Gastroesophageal sphincter (tissue), 4 donors: ENCODE results near the gene FAM43A. TPM values are rescaled to one million over a fixed set of nuclear protein-coding genes. Genes with fewer than 3 reads are reported as not detected.

ENCODE experiments used
- ATAC-seq: fragments of 150-250 bp; one replicate; pipeline ENCODE4 v1.9.1; 2016; ENCODE audit warnings: mild to moderate bottlenecking, moderate library complexity
- H3K27ac ChIP-seq, 4 donors: fragments of 200-600 bp; sonication (generic) in 3 of 4; 1 replicate in 3 of 4; 2 replicates in 1 of 4; pipeline ENCODE4 v1.5.1; 2016 to 2019
- H3K27me3 ChIP-seq: fragments of 200-600 bp; sonication (generic); one replicate; pipeline ENCODE4 v1.5.1; 2019
- H3K36me3 ChIP-seq, 2 donors: fragments of 200-600 bp; sonication (generic); one replicate each; pipeline ENCODE4 v1.5.1; 2019; ENCODE audit warnings: control low read depth in 1 of 2
- H3K4me1 ChIP-seq, 3 donors: fragments of 200-600 bp; sonication (generic); 1 replicate in 2 of 3; 2 replicates in 1 of 3; pipeline ENCODE4 v1.5.1; 2016 to 2019; ENCODE audit warnings: control low read depth in 2 of 3
- H3K4me3 ChIP-seq, 2 donors: fragments of 200-600 bp; sonication (generic); one replicate each; pipeline ENCODE4 v1.5.1; 2019; ENCODE audit warnings: mild to moderate bottlenecking in 1 of 2, moderate library complexity in 1 of 2
- H3K9me3 ChIP-seq, 3 donors: fragments of 200-600 bp; sonication (generic); one replicate each; pipeline ENCODE4 v1.5.1; 2017 to 2019; ENCODE audit warnings: control low read depth in 2 of 3
- EP300 ChIP-seq: sonication (generic); formaldehyde crosslinking; IDR thresholded peaks from one replicate; pipeline ENCODE4 v1.6.1; 2017; ENCODE audit warnings: antibody characterized with exemption, mild to moderate bottlenecking
- POLR2A ChIP-seq, 2 donors: fragments of 450-650 bp; IDR thresholded peaks; one replicate each; pipeline ENCODE4 v1.6.1; 2017; ENCODE audit warnings: antibody characterized with exemption in 2 of 2, mild to moderate bottlenecking in 2 of 2, moderate library complexity in 1 of 2
- POLR2AphosphoS5 ChIP-seq: sonication (generic); formaldehyde crosslinking; IDR thresholded peaks from one replicate; pipeline ENCODE4 v1.6.1; 2017; ENCODE audit warnings: antibody characterized with exemption
- WGBS, 2 donors: methylation state at CpG; one replicate each; pipeline ENCODE4 v1.1.5; 2018; ENCODE audit warnings: low coverage in 1 of 2; 5-methylcytosine and 5-hydroxymethylcytosine counted together
- total RNA-seq, 4 donors: library from RNA; depleted of rRNA; stranded (reverse); fragments of >200 nt; gene quantifications; one replicate each; pipeline ENCODE4 v1.1.0, GENCODE V29; 2016
- TF ChIP-seq, protein P1 (sequence below), 4 experiments: fragments of 200-600 bp in 2 of 4; fragments of 450-650 bp in 2 of 4; sonication (generic) in 1 of 4; IDR thresholded peaks; one replicate each; pipeline ENCODE4 v1.5.1; 2017 to 2019; ENCODE audit warnings: antibody characterized with exemption in 4 of 4, mild to moderate bottlenecking in 2 of 4, moderate library complexity in 2 of 4

The FAM43A gene
- total RNA-seq, 4 donors from 2014 or later, result 15.9 to 36.3 (median 23.8) TPM

DNA sequence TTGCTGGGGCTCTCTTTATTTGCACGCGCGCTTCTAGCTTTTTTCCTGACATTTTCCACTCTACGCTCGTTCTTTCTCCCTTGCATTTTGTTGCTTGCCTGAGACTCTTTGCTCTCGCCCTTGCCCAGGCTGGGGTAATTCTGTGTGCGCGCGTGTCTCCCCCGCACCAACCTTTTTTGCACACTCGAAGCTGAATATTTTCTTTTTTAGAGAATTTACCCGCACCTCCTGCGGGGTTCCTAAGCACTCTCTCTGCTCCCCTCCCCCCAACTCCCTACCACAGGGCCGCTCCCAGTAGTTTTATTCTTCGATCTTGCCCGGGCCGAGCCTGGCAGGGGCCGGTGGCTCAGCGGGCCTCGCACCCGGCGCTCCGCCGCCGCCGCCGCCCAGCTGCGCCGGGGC lies 732 bp downstream of the FAM43A start:
- H3K27ac ChIP-seq, result peak overlapping the region; percentile 62 to 87 (median 86)
- H3K9me3 ChIP-seq, result no peaks in the 10 kb centered on the region
- 0% methylated on average over 2 to 11 of the region's 29 CpGs for WGBS, 2 donors
- ATAC-seq, result no peak
- H3K4me3 ChIP-seq, result peak overlapping the region; percentile 76 to 84
- H3K27me3 ChIP-seq, result no peaks in the 10 kb centered on the region
- TF ChIP-seq POLR2A (IDR thresholded peaks at IDR 0.05) (no peak), POLR2AphosphoS5 (no peak), EP300 (no peak)
- TF ChIP-seq, protein P1, sequence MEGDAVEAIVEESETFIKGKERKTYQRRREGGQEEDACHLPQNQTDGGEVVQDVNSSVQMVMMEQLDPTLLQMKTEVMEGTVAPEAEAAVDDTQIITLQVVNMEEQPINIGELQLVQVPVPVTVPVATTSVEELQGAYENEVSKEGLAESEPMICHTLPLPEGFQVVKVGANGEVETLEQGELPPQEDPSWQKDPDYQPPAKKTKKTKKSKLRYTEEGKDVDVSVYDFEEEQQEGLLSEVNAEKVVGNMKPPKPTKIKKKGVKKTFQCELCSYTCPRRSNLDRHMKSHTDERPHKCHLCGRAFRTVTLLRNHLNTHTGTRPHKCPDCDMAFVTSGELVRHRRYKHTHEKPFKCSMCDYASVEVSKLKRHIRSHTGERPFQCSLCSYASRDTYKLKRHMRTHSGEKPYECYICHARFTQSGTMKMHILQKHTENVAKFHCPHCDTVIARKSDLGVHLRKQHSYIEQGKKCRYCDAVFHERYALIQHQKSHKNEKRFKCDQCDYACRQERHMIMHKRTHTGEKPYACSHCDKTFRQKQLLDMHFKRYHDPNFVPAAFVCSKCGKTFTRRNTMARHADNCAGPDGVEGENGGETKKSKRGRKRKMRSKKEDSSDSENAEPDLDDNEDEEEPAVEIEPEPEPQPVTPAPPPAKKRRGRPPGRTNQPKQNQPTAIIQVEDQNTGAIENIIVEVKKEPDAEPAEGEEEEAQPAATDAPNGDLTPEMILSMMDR (IDR thresholded peaks at IDR 0.05), result no peak
- peaks cover 0 to 62% (median 22%) of the 10 kb centered on the region in 3 donors for H3K4me1 ChIP-seq
- no peaks in the 10 kb centered on the region for H3K36me3 ChIP-seq

DNA sequence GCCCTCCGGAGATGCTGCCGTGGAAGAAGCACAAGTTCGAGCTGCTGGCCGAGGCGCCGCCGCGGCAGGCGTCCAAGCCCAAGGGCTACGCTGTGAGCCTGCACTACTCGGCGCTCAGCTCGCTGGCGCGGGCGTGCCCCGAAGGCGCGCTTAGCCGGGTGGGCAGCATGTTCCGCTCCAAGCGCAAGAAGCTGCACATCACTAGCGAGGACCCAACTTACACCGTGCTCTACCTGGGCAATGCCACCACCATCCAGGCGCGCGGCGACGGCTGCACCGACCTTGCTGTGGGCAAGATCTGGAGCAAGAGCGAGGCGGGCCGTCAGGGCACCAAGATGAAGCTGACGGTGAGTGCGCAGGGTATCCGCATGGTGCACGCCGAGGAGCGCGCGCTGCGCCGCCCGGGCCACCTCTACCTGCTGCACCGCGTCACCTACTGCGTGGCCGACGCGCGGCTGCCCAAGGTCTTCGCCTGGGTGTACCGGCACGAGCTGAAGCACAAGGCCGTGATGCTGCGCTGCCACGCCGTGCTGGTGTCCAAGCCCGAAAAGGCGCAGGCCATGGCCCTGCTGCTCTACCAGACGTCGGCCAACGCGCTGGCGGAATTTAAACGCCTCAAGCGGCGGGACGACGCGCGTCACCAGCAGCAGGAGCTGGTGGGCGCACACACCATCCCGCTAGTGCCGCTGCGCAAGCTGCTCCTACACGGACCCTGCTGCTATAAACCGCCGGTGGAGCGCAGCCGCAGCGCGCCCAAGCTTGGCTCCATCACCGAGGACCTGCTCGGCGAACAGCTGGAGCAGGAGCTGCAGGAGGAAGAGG lies 1.3 kb downstream of the FAM43A start:
- peak overlapping the region in 3 of 4 donors; percentile 86 to 87 (median 86) for H3K27ac ChIP-seq
- no peak for ATAC-seq
- WGBS, 2 donors, result no CpG with 5 or more reads among the region's 86 CpGs

DNA sequence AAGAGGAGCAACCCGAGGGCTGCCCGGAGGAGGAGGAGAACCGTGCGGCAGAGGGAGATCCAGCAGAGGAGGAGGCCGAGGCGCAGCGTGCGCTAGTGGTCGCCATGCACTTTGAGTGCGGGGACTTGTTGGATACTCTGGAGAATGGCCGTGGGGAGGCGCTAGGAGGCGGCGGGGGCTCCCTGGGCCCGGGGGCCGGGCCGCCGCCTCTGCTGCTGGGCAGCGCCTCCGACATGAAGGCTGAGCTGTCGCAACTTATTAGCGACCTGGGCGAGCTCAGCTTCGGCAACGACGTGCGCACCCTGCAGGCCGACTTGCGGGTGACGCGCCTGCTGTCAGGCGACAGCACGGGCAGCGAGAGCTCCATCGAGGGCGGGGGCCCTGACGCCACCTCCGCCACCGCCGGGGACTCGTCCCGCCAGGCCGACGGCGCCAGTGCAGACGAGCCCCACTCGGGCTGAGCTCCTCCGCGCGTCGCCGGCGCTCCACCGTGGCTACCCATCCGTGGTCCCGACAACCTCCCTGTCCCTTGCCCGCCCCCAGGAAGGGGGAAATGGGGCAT lies 2.0 kb downstream of the FAM43A start:
- ATAC-seq, result peak; percentile 52

More for the DNA sequence above, 1.3 kb downstream of the FAM43A start:
- Histone ChIP-seq H3K4me1 (peaks cover 0 to 65% (median 22%) of the 10 kb centered on the region in 3 donors), H3K4me3 (peak overlapping the region; percentile 76 to 84), H3K36me3 (no peaks in the 10 kb centered on the region), H3K9me3 (no peaks in the 10 kb centered on the region), H3K27me3 (no peaks in the 10 kb centered on the region)
- TF ChIP-seq POLR2AphosphoS5, result no peak

DNA sequence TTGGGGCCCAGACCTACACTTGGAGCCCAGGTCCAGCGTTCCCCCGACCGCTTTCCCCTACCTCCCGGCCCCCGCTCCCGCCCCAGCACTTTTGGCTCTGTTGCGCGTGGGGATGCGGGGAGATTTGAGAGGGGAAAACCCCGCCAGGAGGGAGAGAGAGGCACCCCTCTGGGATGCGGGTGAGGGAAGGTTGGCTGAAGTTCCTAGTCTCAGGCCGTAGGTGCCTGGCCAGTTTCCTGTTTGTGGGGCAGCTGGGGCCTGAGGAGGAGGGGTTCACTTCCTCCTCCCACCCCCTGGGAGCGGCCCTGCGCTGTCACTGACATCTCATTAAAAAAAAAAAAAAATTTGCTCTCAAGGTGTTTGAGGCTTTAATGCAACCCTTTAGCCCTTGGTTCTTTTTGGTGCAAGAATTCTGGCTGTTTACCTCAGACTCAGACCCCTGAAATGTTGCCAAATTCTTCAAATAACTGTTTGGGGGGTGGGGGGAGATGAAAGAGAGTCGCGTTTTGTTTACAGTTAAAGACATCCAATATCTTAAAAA lies 2.6 kb downstream of the FAM43A start:
- Histone ChIP-seq H3K9me3 (no peaks in the 10 kb centered on the region), H3K27me3 (no peaks in the 10 kb centered on the region), H3K36me3 (no peaks in the 10 kb centered on the region), H3K4me3 (peak overlapping the region; percentile 76 to 84), H3K27ac (peak overlapping the region; percentile 55 to 87 (median 86)), H3K4me1 (peaks cover 0 to 55% (median 17%) of the 10 kb centered on the region in 3 donors)
- TF ChIP-seq, protein P1 (IDR thresholded peaks at IDR 0.05), result no peak
- TF ChIP-seq POLR2AphosphoS5, result no peak
- no peak for TF ChIP-seq POLR2A (IDR thresholded peaks at IDR 0.05)
- no peak for ATAC-seq
- 13 to 18% methylated on average over 3 to 4 of the region's 16 CpGs for WGBS, 2 donors

More for the DNA sequence above, 2.0 kb downstream of the FAM43A start:
- no peaks in the 10 kb centered on the region for H3K9me3 ChIP-seq
- H3K27ac ChIP-seq, result peak overlapping the region; percentile 55 to 87 (median 86)
- no peaks in the 10 kb centered on the region for H3K27me3 ChIP-seq
- peaks cover 0 to 61% (median 22%) of the 10 kb centered on the region in 3 donors for H3K4me1 ChIP-seq
- WGBS, 2 donors, result 4% methylated on average over 16 of the region's 57 CpGs; no CpG with 5 or more reads in 1 of the 2 donors
- peak overlapping the region; percentile 76 to 84 for H3K4me3 ChIP-seq
- H3K36me3 ChIP-seq, result no peaks in the 10 kb centered on the region
- TF ChIP-seq POLR2AphosphoS5 (peak; percentile 48), EP300 (no peak), POLR2A (IDR thresholded peaks at IDR 0.05) (peak in 1 of 2 donors; percentile 10)
- TF ChIP-seq, protein P1 (IDR thresholded peaks at IDR 0.05), result peak in 3 of 4 experiments; percentile 23 to 60 (median 45)

DNA sequence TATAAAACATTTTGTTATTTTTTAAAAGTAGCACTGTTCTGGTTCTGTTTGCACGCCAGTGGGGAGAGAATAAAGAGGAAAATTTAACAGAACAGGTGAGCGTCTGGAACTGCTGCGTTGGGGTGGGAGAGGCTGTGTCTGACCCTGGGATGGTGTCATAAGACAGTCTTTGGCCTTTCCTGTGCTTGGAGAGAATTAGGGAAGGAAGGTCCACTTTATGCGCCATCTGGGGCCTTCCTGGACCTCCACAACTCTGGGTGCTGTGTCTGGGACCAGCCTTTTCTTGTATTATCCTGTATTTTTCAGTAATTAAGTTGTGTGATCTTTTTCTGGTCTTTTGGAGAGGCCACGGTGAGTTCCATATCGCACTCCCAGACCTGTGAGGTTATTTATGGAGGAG lies 3.3 kb downstream of the FAM43A start:
- peak overlapping the region in 1 of 2 donors; percentile 76 for H3K4me3 ChIP-seq
- no peaks in the 10 kb centered on the region for H3K9me3 ChIP-seq
- 65 to 84% methylated on average over 6 of the region's 6 CpGs for WGBS, 2 donors
- H3K4me1 ChIP-seq, result peaks cover 0 to 54% (median 17%) of the 10 kb centered on the region in 3 donors
- no peaks in the 10 kb centered on the region for H3K36me3 ChIP-seq
- no peak for ATAC-seq
- no peaks in the 10 kb centered on the region for H3K27me3 ChIP-seq
- H3K27ac ChIP-seq, result peak overlapping the region in 3 of 4 donors; percentile 86 to 87 (median 86)
- TF ChIP-seq EP300, result no peak
- TF ChIP-seq, protein P1 (IDR thresholded peaks at IDR 0.05), result no peak
